SK-N-SH (cell line): Measurements from ENCODE around the gene TRNP1. TPM values are rescaled to one million over a fixed set of nuclear protein-coding genes. Genes with fewer than 3 reads are reported as not detected.

ENCODE experiments used
- CTCF ChIA-PET: fragments of 300-600, 350-600 bp; formaldehyde crosslinking; extraction: SDS; loops from one replicate; lab custom pipeline; 2021; lab: Yijun Ruan, JAX
- POLR2A ChIA-PET: fragments of 350-600 bp; sonication (Branson Sonifier 250); formaldehyde crosslinking; extraction: SDS; loops from one replicate; lab custom pipeline; 2020; ENCODE audit warnings: antibody characterized with exemption, inconsistent platforms; lab: Yijun Ruan, JAX
- DNase-seq: peaks from one replicate; pipeline ENCODE4 v3.0.0; 2012
- H2AFZ ChIP-seq: fragments of 200-600 bp; sonication (generic); 2 replicates; pipeline ENCODE4 v1.8.1; 2016; ENCODE audit warnings: antibody characterized with exemption, mild to moderate bottlenecking, low read depth
- H3F3A ChIP-seq: fragments of 200-600 bp; sonication (generic); replicated peaks from 2 replicates; pipeline ENCODE3; 2016; ENCODE audit warnings: antibody characterized with exemption, mild to moderate bottlenecking; ENCODE audit not compliant: insufficient read depth
- H3K27ac ChIP-seq, 2 experiments: fragments of 200-500 bp in 1 of 2; fragments of 200-600 bp in 1 of 2; sonication (Bioruptor generic) in 1 of 2; sonication (generic), shearing (Covaris generic) in 1 of 2; 2 replicates each; pipeline versions ENCODE4 v1.5.1 to v1.6.1; 2014 to 2016; ENCODE audit warnings: low read depth in 2 of 2, inconsistent platforms in 1 of 2, low read length in 1 of 2, mild to moderate bottlenecking in 1 of 2, mixed read lengths in 1 of 2
- H3K27me3 ChIP-seq: fragments of 200-600 bp; sonication (generic), shearing (Covaris generic); 2 replicates; pipeline ENCODE4 v1.6.1; 2016; ENCODE audit warnings: mixed run types; ENCODE audit not compliant: insufficient read depth
- H3K36me3 ChIP-seq, 2 experiments: fragments of 200-500 bp in 1 of 2; fragments of 200-600 bp in 1 of 2; sonication (Bioruptor generic) in 1 of 2; sonication (generic) in 1 of 2; replicated peaks in 1 of 2; 2 replicates each; pipeline versions ENCODE3 to v1.5.1; 2014 to 2016; ENCODE audit warnings: low read length in 1 of 2, mild to moderate bottlenecking in 1 of 2; ENCODE audit not compliant: insufficient read depth in 2 of 2, control insufficient read depth in 1 of 2
- H3K4me1 ChIP-seq, 2 experiments: fragments of 200-500 bp in 1 of 2; fragments of 200-600 bp in 1 of 2; sonication (Bioruptor generic) in 1 of 2; sonication (generic), shearing (Covaris generic) in 1 of 2; 2 replicates each; pipeline versions ENCODE4 v1.5.1 to v1.6.1; 2014 to 2016; ENCODE audit warnings: low read depth in 1 of 2, low read length in 1 of 2, mixed run types in 1 of 2; ENCODE audit not compliant: insufficient read depth in 2 of 2, control insufficient read depth in 1 of 2
- H3K4me2 ChIP-seq: fragments of 200-600 bp; sonication (generic), shearing (Covaris generic); 2 replicates; pipeline ENCODE4 v1.6.1; 2017; ENCODE audit warnings: mixed run types
- H3K4me3 ChIP-seq, 2 experiments: fragments of 200-500 bp in 1 of 2; fragments of 200-600 bp in 1 of 2; sonication (Bioruptor generic) in 1 of 2; sonication (generic), shearing (Covaris generic) in 1 of 2; 2 replicates each; pipeline versions ENCODE4 v1.5.1 to v1.8.1; 2014 to 2016; ENCODE audit warnings: low read depth in 2 of 2, inconsistent platforms in 1 of 2, low read length in 1 of 2, mild to moderate bottlenecking in 1 of 2, mixed read lengths in 1 of 2, moderate library complexity in 1 of 2
- H3K79me2 ChIP-seq: fragments of 200-600 bp; sonication (generic); 2 replicates; pipeline ENCODE4 v1.8.1; 2017; ENCODE audit warnings: mild to moderate bottlenecking; ENCODE audit not compliant: insufficient read depth
- H3K9ac ChIP-seq: fragments of 200-600 bp; sonication (generic); 2 replicates; pipeline ENCODE4 v1.6.1; 2017; ENCODE audit warnings: mixed run types
- H3K9me2 ChIP-seq: fragments of 200-600 bp; sonication (generic); 2 replicates; pipeline ENCODE4 v1.6.1; 2017; ENCODE audit warnings: mixed run types
- H3K9me3 ChIP-seq: fragments of 200-600 bp; sonication (generic); 2 replicates; pipeline ENCODE4 v1.6.1; 2017; ENCODE audit warnings: mixed run types, mild to moderate bottlenecking, moderate library complexity
- H4K20me1 ChIP-seq: fragments of 200-600 bp; sonication (generic); 2 replicates; pipeline ENCODE4 v1.6.1; 2017; ENCODE audit warnings: mild to moderate bottlenecking, mixed run types; ENCODE audit not compliant: insufficient read depth
- ELF1 ChIP-seq: IDR thresholded peaks from 2 replicates; pipeline ENCODE4 v1.4.0; 2012
- EP300 ChIP-seq, 2 experiments: IDR thresholded peaks; 2 replicates each; pipeline versions ENCODE4 v1.4.0 to v1.6.1; 2012; ENCODE audit warnings: borderline replicate concordance in 1 of 2, low read depth in 1 of 2, low read length in 1 of 2
- FOSL2 ChIP-seq: IDR thresholded peaks from 2 replicates; pipeline ENCODE4 v1.4.0; 2012; ENCODE audit warnings: low read depth, mild to moderate bottlenecking, moderate library complexity, borderline replicate concordance
- FOXJ3 ChIP-seq: sonication (generic); formaldehyde crosslinking; IDR thresholded peaks from 2 replicates; pipeline ENCODE4 v1.5.1; 2020; ENCODE audit warnings: mild to moderate bottlenecking, missing genetic modification reagents
- GATA2 ChIP-seq: sonication (generic); formaldehyde crosslinking; IDR thresholded peaks from 2 replicates; pipeline ENCODE4 v1.5.0; 2020; ENCODE audit warnings: mild to moderate bottlenecking, missing genetic modification reagents
- JUND ChIP-seq: IDR thresholded peaks from 2 replicates; pipeline ENCODE4 v1.4.0; 2012
- MEF2A ChIP-seq: IDR thresholded peaks from 2 replicates; pipeline ENCODE4 v1.4.0; 2012; ENCODE audit warnings: low read depth, borderline replicate concordance
- MXI1 ChIP-seq: IDR thresholded peaks from 2 replicates; pipeline ENCODE4 v1.6.1; 2012; ENCODE audit warnings: mild to moderate bottlenecking, low read depth, low read length, improper control_type of control experiment
- NFIC ChIP-seq: IDR thresholded peaks from 2 replicates; pipeline ENCODE4 v1.4.0; 2012; ENCODE audit warnings: borderline replicate concordance
- NRF1 ChIP-seq: IDR thresholded peaks from 2 replicates; pipeline ENCODE4 v1.6.1; 2012; ENCODE audit warnings: low read depth, mild to moderate bottlenecking, low read length
- RAD21 ChIP-seq: IDR thresholded peaks from 2 replicates; pipeline ENCODE4 v1.6.1; 2012; ENCODE audit warnings: mild to moderate bottlenecking, low read length
- RFX5 ChIP-seq: IDR thresholded peaks from 2 replicates; pipeline ENCODE4 v1.6.1; 2012; ENCODE audit warnings: mild to moderate bottlenecking, improper control_type of control experiment, low read length
- RXRA ChIP-seq: IDR thresholded peaks from 2 replicates; pipeline ENCODE4 v1.4.0; 2012; ENCODE audit warnings: low read depth, mild to moderate bottlenecking, borderline replicate concordance
- SIN3A ChIP-seq: IDR thresholded peaks from 2 replicates; pipeline ENCODE4 v1.6.1; 2012; ENCODE audit warnings: low read depth, mild to moderate bottlenecking, low read length, moderate library complexity, borderline replicate concordance
- SMC3 ChIP-seq: IDR thresholded peaks from 2 replicates; pipeline ENCODE4 v1.6.1; 2012; ENCODE audit warnings: low read depth, low read length, improper control_type of control experiment
- TCF12 ChIP-seq: IDR thresholded peaks from 2 replicates; pipeline ENCODE4 v1.4.0; 2012
- TEAD4 ChIP-seq: IDR thresholded peaks from 2 replicates; pipeline ENCODE4 v1.4.0; 2012; ENCODE audit warnings: mild to moderate bottlenecking, borderline replicate concordance; ENCODE audit not compliant: insufficient read depth
- WGBS: methylation state at CpG from one replicate; pipeline ENCODE4 v1.1.6; 2017; ENCODE audit warnings: low lambda C conversion rate; 5-methylcytosine and 5-hydroxymethylcytosine counted together
- polyA plus RNA-seq, 3 experiments: library from polyadenylated mRNA; depleted of rRNA; stranded (reverse); fragments of >200 nt; gene quantifications; 2 replicates each; pipeline ENCODE4 v1.2.3, GENCODE V29; 2012
- TF ChIP-seq, protein P1 (sequence below): IDR thresholded peaks from 2 replicates; pipeline ENCODE4 v1.4.0; 2012; ENCODE audit warnings: low read depth
- TF ChIP-seq, protein P2 (sequence below): IDR thresholded peaks from 2 replicates; pipeline ENCODE4 v1.6.1; 2012; ENCODE audit warnings: mild to moderate bottlenecking, low read depth, low read length, moderate library complexity
- TF ChIP-seq, protein P3 (sequence below): fragments of 150-350 bp; IDR thresholded peaks from 2 replicates; pipeline ENCODE4 v1.6.1; 2017; ENCODE audit warnings: antibody characterized with exemption, low read length, low read depth, borderline replicate concordance
- TF ChIP-seq, protein P4 (sequence below): IDR thresholded peaks from 2 replicates; pipeline ENCODE4 v1.4.0; 2012; ENCODE audit warnings: low read depth, borderline replicate concordance
- TF ChIP-seq, protein P5 (sequence below): fragments of 150-350 bp; IDR thresholded peaks from 2 replicates; pipeline ENCODE4 v1.6.1; 2016; ENCODE audit warnings: mild to moderate bottlenecking, low read depth, low read length

TRNP1 gene
- polyA plus RNA-seq, 1 of the 3 experiments (the other 2 are of a cell fraction): 8.8 TPM

DNA sequence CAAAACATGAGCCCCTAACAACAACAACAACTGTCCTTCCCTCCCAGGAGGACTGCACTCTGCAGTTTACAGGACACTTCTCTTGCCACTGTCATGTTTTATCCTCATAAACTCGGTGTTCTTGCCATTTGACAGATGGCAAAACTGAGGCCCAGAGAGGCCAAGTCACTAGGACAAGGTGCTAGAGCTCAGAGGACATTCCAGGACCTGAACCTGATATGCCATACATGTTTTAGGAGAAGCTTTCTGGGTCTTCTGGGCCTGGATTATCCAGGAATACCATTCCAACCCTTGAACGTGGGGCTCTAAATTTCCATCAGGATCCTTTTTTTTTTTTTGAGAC, 38.6 kb downstream of the TRNP1 start:
- no peak overlapping the region for H3K9ac ChIP-seq
- POLR2A ChIA-PET: no interaction called here

DNA sequence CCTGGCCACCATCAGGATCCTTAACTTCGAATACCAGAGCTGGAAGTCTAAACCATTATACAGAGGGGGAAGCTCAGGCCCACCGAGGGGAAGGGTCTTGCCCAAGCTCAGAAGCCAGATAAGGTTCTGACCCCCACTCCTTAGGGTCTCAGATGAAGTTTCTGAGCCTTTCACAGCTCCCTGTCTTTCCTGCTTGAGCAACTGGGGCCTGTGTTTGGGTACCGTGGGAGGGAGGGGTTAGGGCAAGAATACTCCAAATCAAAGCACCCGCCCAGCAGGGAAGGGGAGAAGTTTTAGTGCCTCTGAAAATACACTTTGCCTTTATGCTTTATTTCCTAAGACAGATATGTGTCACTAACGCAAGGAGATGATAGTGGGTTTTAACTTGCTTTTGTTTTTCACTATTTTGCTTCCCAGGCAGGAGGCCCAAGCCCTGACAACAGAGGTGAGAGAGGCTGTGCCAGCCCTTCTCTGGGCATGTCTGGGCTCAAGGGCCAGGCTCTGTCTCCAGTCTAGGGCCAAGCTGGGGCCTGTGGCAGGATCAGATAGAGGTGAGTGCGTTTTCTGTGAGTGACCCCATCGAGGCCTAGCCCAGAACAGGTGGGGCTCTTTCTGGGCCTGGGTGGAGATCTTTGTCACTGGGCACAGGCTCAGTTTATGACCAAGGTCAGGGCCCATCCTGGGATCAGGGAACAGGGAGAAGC, 39.7 kb downstream of the TRNP1 start:
- Histone ChIP-seq H3K4me1 (peaks cover 0 to 2% of the 10 kb centered on the region in 2 experiments; a peak in 1 of 4 replicates), H3K27me3 (no peaks in the 10 kb centered on the region), H3K4me3 (no peak overlapping the region), H4K20me1 (no peaks in the 10 kb centered on the region), H3K4me2 (no peak overlapping the region), H3K36me3 (no peaks in the 10 kb centered on the region), H3K79me2 (no peaks in the 10 kb centered on the region), H3K9me3 (no peaks in the 10 kb centered on the region), H3F3A (no peaks in the 10 kb centered on the region), H2AFZ (no peak overlapping the region), H3K9me2 (no peaks in the 10 kb centered on the region), H3K9ac (no peak overlapping the region), H3K27ac (no peak overlapping the region)
- CTCF ChIA-PET: interaction anchor here (1.1 to 38.3 kb wide), 4 partner anchors 12 to 263 kb away, joined by 3 to 1084 read pairs (median 64); no protein-coding TSS in a partner anchor
- no peak for DNase-seq
- POLR2A ChIA-PET: interaction anchor here (0.7 to 1.1 kb wide), 2 partner anchors 20 to 38 kb away, joined by 3 read pairs; partner anchors contain the start of gene TENT5B
- 78% methylated on average over 6 of the region's 7 CpGs for WGBS
- TF ChIP-seq, protein P1, sequence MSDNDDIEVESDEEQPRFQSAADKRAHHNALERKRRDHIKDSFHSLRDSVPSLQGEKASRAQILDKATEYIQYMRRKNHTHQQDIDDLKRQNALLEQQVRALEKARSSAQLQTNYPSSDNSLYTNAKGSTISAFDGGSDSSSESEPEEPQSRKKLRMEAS: no peak
- TF ChIP-seq MEF2A (no peak), GATA2 (no peak), NFIC (no peak), SMC3 (no peak), ELF1 (no peak), RXRA (no peak), NRF1 (no peak), TEAD4 (no peak), FOSL2 (no peak), JUND (no peak), RAD21 (no peak)
- TF ChIP-seq, protein P2, sequence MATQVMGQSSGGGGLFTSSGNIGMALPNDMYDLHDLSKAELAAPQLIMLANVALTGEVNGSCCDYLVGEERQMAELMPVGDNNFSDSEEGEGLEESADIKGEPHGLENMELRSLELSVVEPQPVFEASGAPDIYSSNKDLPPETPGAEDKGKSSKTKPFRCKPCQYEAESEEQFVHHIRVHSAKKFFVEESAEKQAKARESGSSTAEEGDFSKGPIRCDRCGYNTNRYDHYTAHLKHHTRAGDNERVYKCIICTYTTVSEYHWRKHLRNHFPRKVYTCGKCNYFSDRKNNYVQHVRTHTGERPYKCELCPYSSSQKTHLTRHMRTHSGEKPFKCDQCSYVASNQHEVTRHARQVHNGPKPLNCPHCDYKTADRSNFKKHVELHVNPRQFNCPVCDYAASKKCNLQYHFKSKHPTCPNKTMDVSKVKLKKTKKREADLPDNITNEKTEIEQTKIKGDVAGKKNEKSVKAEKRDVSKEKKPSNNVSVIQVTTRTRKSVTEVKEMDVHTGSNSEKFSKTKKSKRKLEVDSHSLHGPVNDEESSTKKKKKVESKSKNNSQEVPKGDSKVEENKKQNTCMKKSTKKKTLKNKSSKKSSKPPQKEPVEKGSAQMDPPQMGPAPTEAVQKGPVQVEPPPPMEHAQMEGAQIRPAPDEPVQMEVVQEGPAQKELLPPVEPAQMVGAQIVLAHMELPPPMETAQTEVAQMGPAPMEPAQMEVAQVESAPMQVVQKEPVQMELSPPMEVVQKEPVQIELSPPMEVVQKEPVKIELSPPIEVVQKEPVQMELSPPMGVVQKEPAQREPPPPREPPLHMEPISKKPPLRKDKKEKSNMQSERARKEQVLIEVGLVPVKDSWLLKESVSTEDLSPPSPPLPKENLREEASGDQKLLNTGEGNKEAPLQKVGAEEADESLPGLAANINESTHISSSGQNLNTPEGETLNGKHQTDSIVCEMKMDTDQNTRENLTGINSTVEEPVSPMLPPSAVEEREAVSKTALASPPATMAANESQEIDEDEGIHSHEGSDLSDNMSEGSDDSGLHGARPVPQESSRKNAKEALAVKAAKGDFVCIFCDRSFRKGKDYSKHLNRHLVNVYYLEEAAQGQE: no peak
- TF ChIP-seq, protein P3, sequence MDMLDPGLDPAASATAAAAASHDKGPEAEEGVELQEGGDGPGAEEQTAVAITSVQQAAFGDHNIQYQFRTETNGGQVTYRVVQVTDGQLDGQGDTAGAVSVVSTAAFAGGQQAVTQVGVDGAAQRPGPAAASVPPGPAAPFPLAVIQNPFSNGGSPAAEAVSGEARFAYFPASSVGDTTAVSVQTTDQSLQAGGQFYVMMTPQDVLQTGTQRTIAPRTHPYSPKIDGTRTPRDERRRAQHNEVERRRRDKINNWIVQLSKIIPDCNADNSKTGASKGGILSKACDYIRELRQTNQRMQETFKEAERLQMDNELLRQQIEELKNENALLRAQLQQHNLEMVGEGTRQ: no peak
- TF ChIP-seq, protein P4, sequence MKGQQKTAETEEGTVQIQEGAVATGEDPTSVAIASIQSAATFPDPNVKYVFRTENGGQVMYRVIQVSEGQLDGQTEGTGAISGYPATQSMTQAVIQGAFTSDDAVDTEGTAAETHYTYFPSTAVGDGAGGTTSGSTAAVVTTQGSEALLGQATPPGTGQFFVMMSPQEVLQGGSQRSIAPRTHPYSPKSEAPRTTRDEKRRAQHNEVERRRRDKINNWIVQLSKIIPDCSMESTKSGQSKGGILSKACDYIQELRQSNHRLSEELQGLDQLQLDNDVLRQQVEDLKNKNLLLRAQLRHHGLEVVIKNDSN: no peak

More for the DNA sequence above, 38.6 kb downstream of the TRNP1 start:
- DNase-seq: no peak
- H3K4me3 ChIP-seq: no peak overlapping the region
- H3K9me3 ChIP-seq: no peaks in the 10 kb centered on the region
- H3F3A ChIP-seq: no peaks in the 10 kb centered on the region
- peaks cover 0 to 2% of the 10 kb centered on the region in 2 experiments; a peak in 1 of 4 replicates for H3K4me1 ChIP-seq
- no peaks in the 10 kb centered on the region for H3K9me2 ChIP-seq
- H4K20me1 ChIP-seq: no peaks in the 10 kb centered on the region
- TF ChIP-seq TCF12: no peak
- TF ChIP-seq NFIC: no peak
- no peak for TF ChIP-seq FOSL2
- TF ChIP-seq, protein P5, sequence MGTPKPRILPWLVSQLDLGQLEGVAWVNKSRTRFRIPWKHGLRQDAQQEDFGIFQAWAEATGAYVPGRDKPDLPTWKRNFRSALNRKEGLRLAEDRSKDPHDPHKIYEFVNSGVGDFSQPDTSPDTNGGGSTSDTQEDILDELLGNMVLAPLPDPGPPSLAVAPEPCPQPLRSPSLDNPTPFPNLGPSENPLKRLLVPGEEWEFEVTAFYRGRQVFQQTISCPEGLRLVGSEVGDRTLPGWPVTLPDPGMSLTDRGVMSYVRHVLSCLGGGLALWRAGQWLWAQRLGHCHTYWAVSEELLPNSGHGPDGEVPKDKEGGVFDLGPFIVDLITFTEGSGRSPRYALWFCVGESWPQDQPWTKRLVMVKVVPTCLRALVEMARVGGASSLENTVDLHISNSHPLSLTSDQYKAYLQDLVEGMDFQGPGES: no peak
- no peak for TF ChIP-seq MXI1
- no peak for TF ChIP-seq FOXJ3
- TF ChIP-seq SIN3A: no peak
- TF ChIP-seq RFX5: no peak
- TF ChIP-seq, protein P1: no peak
- no peak for TF ChIP-seq EP300 (IDR thresholded peaks at IDR 0.05; ENCODE audit: borderline replicate concordance in 1 of 2, low read depth in 1 of 2, low read length in 1 of 2)
- TF ChIP-seq GATA2: no peak
- CTCF ChIA-PET: interaction anchor here (1.3 to 38.3 kb wide), 3 partner anchors 13 to 264 kb away, joined by 3 to 1084 read pairs (median 123); no protein-coding TSS in a partner anchor
- H3K27ac ChIP-seq: no peak overlapping the region
- H3K36me3 ChIP-seq: no peaks in the 10 kb centered on the region
- H3K27me3 ChIP-seq: no peaks in the 10 kb centered on the region
- no peak overlapping the region for H2AFZ ChIP-seq
- H3K79me2 ChIP-seq: no peaks in the 10 kb centered on the region
- H3K4me2 ChIP-seq: no peak overlapping the region
- WGBS: 78% methylated on average over 2 of the region's 2 CpGs
